ENCODE data around the gene GRK6.

GRK6 gene

DNA sequence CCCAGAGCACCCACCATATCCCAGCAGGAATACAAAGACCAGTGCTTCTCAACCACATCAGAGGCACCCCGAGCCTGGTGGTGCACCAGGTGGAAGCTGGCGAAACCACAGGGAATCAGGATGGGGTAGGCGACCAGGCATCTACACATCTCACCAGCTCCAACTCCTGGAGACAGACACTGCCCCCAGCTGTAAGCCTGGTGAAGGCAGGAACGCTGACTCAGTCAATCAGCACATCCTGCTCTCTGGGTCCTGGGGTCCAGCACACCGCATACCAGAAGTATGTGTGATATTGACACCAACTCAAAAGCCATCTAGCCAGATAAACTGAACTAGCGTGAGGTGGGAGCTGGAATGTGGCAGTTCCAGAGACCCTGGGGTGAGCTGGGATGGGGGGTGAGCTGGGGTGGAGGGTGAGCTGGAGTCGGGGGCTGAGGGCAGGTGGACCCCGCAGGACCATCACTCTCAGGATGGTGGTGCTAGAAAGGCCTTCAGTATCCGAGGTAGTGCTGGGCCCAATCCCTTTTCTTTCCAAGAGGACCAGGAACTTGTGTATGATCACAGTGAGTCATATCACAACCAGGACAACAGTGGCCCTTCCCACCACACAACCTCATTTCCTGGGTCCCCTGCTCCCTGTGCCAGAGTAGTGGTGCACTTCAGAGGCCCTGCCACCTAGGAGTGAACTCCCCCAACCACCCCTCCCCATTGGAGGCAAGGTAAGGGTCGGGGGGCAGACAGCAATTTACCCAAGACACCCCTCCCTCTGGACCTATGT is 44.5 kb downstream of the GRK6 start:
- peak; percentile 74 for DNase-seq
- Histone ChIP-seq H3K4me3 (ENCODE audit: low read depth, low read length) (peak overlapping the region; percentile 90), H3K27me3 (replicated peaks) (no peaks in the 10 kb centered on the region), H3K27ac (peak overlapping the region; percentile 73), H3K36me3 (replicated peaks) (peaks cover 44% of the 10 kb centered on the region)
- in situ Hi-C loops (cut with HindIII; ENCODE audit: low pct_ligation_motif_present, low sequenced_read_pairs) = no loop called here
- TF ChIP-seq, protein P1, sequence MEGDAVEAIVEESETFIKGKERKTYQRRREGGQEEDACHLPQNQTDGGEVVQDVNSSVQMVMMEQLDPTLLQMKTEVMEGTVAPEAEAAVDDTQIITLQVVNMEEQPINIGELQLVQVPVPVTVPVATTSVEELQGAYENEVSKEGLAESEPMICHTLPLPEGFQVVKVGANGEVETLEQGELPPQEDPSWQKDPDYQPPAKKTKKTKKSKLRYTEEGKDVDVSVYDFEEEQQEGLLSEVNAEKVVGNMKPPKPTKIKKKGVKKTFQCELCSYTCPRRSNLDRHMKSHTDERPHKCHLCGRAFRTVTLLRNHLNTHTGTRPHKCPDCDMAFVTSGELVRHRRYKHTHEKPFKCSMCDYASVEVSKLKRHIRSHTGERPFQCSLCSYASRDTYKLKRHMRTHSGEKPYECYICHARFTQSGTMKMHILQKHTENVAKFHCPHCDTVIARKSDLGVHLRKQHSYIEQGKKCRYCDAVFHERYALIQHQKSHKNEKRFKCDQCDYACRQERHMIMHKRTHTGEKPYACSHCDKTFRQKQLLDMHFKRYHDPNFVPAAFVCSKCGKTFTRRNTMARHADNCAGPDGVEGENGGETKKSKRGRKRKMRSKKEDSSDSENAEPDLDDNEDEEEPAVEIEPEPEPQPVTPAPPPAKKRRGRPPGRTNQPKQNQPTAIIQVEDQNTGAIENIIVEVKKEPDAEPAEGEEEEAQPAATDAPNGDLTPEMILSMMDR (IDR thresholded peaks at IDR 0.05; ENCODE audit: low read depth, low read length, missing control alignments) = no peak

DNA sequence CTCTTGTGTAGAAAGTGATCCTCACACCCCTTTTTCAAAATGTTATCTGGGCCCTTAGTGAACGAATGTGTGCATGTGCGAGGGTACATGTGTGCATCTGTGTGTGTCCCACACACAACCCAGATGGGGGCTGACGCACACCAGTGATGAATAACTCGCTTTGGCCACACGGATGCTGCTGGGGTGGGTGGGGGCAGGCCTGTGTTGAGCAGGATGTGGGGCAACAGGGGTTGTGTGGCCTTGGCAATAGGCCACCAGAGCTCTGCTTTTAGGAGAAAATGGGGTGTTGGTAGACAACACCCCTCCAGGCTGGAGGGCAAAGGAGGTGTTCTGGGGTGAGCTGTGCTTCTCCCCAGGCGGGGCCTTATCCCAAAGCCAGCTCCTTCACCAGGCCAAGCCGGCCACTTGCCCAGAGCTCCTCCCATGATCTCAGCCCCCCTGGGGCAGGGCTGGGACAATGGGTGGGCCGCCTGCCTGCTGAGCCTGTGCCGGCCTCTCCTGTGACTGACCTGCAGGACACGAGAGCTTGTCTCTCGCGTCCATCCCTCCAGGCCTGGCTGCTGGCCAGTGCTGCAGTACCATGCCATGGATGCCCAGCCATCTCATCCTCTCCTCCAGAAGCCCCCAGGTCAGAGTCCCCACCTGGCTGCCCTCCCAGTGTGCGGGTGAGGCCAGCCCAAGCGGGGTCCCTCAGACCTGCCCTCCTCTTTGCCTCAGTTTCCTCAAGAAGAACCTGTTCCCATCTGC is 45.3 kb downstream of the GRK6 start:
- TF ChIP-seq, protein P1 (IDR thresholded peaks at IDR 0.05; ENCODE audit: low read depth, low read length, missing control alignments) = no peak
- Histone ChIP-seq H3K4me3 (ENCODE audit: low read depth, low read length) (peak overlapping the region; percentile 90), H3K36me3 (replicated peaks) (peaks cover 35% of the 10 kb centered on the region), H3K27ac (peak overlapping the region; percentile 73), H3K27me3 (replicated peaks) (no peaks in the 10 kb centered on the region)
- DNase-seq = peak; percentile 68
- in situ Hi-C loops (cut with HindIII; ENCODE audit: low pct_ligation_motif_present, low sequenced_read_pairs) = no loop called here

DNA sequence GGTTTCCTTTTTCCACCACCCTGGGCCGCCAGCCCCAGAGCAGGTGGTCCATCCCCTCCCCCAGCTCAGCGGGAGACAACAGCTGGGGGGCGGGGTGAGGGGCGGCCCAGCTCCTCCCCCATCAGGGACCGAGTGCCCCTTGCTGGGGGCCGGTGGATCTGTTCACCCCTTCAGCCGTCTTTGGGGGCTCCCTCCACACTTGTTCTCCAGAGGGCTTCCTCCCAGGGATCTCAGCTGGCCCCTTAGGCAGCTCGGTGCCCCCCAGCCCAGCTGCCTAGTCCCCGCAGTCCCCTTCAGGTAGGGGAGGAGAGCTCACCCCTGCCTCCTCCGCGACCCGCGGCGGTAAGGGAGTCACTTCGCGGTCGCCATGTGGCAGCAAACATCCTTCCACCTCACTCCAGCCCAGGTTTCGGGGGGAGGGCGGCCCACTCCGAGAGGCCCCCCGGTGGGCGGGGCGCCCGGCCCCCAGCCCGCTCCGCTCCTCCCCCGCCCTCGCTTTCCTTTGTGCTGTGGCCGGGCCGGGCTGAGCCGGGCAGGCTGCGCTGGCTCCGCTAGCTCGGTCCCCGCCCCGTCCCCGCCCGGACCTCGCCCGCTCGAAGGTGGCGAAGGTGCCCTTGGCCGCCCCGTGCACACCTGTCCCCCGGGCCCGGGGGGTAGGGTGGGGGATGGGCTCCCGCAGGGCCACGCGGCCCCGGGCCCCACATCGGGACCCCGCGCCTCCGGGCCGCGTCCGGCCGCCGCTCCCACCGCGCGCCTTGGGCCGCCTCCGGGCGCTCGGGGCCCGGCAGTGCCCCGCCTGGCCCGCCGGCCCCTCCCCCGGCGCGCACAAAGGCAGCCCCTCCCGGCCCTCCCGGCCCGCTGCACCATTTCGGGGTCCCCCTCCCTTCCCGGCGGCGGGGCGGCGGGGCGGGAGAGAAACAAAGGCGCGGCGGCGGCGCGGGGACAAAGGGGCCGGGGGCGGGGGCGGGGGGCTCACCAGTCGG is 46.3 kb downstream of the GRK6 start:
- TF ChIP-seq, protein P1 (IDR thresholded peaks at IDR 0.05; ENCODE audit: low read depth, low read length, missing control alignments) = no peak

DNA sequence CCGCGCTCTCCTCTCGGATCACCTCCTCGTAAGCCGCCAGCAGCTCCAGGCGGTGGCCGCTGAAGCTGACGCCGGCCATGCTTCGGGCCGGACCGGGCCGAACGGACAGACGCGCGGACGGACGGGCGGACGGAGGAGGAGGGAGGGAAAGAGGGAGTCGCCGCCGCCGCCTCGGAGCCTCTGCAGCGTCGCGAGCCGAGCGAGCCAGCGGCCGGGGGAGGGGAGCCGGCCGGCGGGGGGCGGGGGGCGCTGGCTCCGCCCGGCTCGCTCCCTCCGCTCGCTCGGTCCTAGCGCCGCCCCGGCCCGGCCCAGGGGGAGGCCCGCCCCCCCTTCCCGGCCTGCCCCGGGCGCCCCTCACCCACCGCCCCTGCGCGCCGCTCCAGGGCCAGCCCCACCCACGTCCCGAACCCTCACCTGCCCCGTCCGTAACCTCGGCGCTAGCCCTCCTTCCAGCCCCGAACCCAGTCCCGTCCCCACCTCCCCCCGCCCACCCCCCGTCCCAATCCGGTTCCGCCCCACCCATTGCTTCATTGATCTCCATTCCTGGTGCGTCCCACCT is 47.0 kb downstream of the GRK6 start, which contains the start of gene DBN1:
Gene DBN1 (minus strand): TSS at position 192 of the 559 bp plus-strand sequence. CDS start 113 bp downstream, at position 79.
- TF ChIP-seq, protein P1 (IDR thresholded peaks at IDR 0.05; ENCODE audit: low read depth, low read length, missing control alignments) = no peak
- H3K36me3 ChIP-seq (replicated peaks) = peaks cover 19% of the 10 kb centered on the region
- peak; percentile 16 for DNase-seq
- peak within 1 kb of the TSS; percentile 73 for H3K27ac ChIP-seq
- in situ Hi-C loops (cut with HindIII; ENCODE audit: low pct_ligation_motif_present, low sequenced_read_pairs) = no loop called here
- H3K27me3 ChIP-seq (replicated peaks) = no peaks in the 10 kb centered on the region
- H3K4me3 ChIP-seq (ENCODE audit: low read depth, low read length) = peak within 1 kb of the TSS; percentile 90

More for the DNA sequence above, 46.3 kb downstream of the GRK6 start:
- no peak for DNase-seq
- Histone ChIP-seq H3K36me3 (replicated peaks) (peaks cover 26% of the 10 kb centered on the region), H3K4me3 (ENCODE audit: low read depth, low read length) (peak overlapping the region; percentile 90), H3K27me3 (replicated peaks) (no peaks in the 10 kb centered on the region), H3K27ac (peak overlapping the region; percentile 73)
- in situ Hi-C loops (cut with HindIII; ENCODE audit: low pct_ligation_motif_present, low sequenced_read_pairs) = no loop called here

DNA sequence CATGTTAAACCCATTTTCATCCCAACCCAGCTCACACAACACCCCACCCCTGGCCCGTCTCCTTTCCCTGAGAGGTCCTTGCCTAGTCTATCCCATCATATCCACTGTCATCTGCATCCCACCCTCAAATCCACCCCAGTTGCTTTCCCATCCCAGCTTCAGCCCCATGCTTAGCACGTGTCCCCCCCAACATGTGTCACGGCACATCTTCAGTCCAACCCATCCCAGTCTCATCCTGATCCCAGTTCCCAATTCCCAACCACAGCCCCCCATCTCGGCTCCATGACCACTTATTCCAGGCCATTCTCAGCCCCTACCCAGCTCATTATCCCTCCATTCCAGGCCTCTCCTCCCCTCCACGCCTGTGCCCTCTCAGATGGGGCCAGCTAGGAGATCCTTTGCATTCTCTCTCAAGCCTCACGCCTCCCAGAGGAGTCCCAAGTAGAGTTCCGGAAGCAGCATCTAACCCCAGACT is 47.6 kb downstream of the GRK6 start:
- TF ChIP-seq, protein P1 (IDR thresholded peaks at IDR 0.05; ENCODE audit: low read depth, low read length, missing control alignments) = no peak
- in situ Hi-C loops (cut with HindIII; ENCODE audit: low pct_ligation_motif_present, low sequenced_read_pairs) = no loop called here

More for the DNA sequence above, 47.6 kb downstream of the GRK6 start:
- DNase-seq = peak; percentile 14
- H3K27me3 ChIP-seq (replicated peaks) = no peaks in the 10 kb centered on the region
- H3K4me3 ChIP-seq (ENCODE audit: low read depth, low read length) = peak overlapping the region; percentile 9
- no peak overlapping the region for H3K27ac ChIP-seq
- peaks cover 14% of the 10 kb centered on the region for H3K36me3 ChIP-seq (replicated peaks)

All from brain microvascular endothelial cell (primary cell).